ENCODE data around the gene TTLL9. TPM values are rescaled to one million over a fixed set of nuclear protein-coding genes. Genes with fewer than 3 reads are reported as not detected.

Gene TTLL9, protein sequence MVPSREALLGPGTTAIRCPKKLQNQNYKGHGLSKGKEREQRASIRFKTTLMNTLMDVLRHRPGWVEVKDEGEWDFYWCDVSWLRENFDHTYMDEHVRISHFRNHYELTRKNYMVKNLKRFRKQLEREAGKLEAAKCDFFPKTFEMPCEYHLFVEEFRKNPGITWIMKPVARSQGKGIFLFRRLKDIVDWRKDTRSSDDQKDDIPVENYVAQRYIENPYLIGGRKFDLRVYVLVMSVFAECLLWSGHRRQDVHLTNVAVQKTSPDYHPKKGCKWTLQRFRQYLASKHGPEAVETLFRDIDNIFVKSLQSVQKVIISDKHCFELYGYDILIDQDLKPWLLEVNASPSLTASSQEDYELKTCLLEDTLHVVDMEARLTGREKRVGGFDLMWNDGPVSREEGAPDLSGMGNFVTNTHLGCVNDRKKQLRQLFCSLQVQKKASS
- 0.05 TPM for total RNA-seq
- long read RNA-seq: 0 reads

DNA sequence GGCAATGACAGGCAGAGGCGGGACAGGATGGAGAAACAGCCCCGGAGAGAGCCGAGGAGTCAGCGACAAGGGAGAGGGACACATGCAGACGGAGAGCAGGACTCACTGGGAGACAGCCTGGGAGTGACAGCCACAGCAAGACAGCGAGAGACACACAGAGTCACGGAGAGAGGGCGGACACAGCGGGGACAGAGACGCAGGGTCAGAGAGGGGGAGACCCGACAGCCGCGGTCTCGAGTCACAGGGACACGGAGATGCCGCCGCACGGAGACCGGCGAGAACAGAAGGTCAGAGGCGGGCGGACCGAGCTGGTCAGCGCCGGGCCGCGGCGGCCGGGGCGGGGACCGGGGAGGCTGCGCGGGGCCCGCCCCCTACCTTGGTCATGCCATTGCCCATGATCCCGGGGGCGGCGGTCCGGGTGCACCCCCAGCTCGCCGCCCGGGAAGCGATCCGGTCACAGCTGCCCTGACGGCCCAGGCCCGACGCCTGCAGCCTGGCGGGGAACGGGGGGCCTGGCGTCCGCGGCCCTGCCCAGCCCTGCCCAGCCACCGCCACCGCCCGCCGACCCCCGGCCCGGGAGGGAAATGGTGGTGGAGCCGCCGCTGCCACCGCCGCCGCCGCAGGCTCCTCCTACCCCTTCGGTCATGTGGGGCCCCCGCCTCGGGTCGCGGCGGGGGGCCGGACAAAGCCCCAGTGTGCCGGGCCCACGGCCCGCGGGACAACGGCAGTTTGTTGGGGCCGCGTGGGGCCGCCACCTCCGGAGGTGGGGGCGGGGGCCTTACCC, at the start of gene TTLL9, which contains the start of gene DUSP15:
Gene TTLL9 (plus strand): TSS at position 693 of the 784 bp plus-strand sequence. CDS start 493 bp downstream, outside the sequence.
Gene DUSP15 (minus strand): TSS at position 586 of the 784 bp plus-strand sequence. CDS start 190 bp downstream, at position 396.
- TF ChIP-seq, protein P1, sequence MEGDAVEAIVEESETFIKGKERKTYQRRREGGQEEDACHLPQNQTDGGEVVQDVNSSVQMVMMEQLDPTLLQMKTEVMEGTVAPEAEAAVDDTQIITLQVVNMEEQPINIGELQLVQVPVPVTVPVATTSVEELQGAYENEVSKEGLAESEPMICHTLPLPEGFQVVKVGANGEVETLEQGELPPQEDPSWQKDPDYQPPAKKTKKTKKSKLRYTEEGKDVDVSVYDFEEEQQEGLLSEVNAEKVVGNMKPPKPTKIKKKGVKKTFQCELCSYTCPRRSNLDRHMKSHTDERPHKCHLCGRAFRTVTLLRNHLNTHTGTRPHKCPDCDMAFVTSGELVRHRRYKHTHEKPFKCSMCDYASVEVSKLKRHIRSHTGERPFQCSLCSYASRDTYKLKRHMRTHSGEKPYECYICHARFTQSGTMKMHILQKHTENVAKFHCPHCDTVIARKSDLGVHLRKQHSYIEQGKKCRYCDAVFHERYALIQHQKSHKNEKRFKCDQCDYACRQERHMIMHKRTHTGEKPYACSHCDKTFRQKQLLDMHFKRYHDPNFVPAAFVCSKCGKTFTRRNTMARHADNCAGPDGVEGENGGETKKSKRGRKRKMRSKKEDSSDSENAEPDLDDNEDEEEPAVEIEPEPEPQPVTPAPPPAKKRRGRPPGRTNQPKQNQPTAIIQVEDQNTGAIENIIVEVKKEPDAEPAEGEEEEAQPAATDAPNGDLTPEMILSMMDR (IDR thresholded peaks at IDR 0.05; ENCODE audit: borderline replicate concordance): no peak
- intact Hi-C loops (cut with micrococcal nuclease): no loop called here
- no peaks in the 10 kb centered on the region for H3K9me3 ChIP-seq (replicated peaks)
- H3K27ac ChIP-seq (replicated peaks): peak within 1 kb of the TSS; percentile 47
- peak within 1 kb of the TSS; percentile 76 for H3K4me3 ChIP-seq
- DNase-seq: peak; percentile 39
- no peaks in the 10 kb centered on the region for H3K36me3 ChIP-seq
- peaks cover 22% of the 10 kb centered on the region for H3K4me1 ChIP-seq
- peaks cover 14% of the 10 kb centered on the region for H3K27me3 ChIP-seq (ENCODE audit: low read depth)

DNA sequence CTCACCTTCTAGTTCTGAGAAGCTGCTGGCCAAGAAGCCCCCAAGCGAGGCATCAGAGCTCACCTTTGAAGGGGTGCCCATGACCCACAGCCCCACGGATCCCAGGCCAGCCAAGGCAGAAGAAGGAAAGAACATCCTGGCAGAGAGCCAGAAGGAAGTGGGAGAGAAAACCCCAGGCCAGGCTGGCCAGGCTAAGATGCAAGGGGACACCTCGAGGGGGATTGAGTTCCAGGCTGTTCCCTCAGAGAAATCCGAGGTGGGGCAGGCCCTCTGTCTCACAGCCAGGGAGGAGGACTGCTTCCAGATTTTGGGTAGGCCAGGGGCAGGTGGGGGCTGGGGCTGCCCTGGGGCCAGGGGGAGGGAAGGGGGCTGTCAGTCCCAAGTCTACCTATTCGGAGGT, 49.0 kb upstream of the TTLL9 start:
- no peak overlapping the region for H3K27ac ChIP-seq (replicated peaks)
- intact Hi-C loops (cut with micrococcal nuclease): no loop called here
- H3K4me3 ChIP-seq: no peak overlapping the region
- no peaks in the 10 kb centered on the region for H3K36me3 ChIP-seq
- TF ChIP-seq, protein P1 (IDR thresholded peaks at IDR 0.05; ENCODE audit: borderline replicate concordance): no peak
- H3K9me3 ChIP-seq (replicated peaks): no peaks in the 10 kb centered on the region
- DNase-seq: no peak
- no peaks in the 10 kb centered on the region for H3K27me3 ChIP-seq (ENCODE audit: low read depth)
- H3K4me1 ChIP-seq: peaks cover 29% of the 10 kb centered on the region

DNA sequence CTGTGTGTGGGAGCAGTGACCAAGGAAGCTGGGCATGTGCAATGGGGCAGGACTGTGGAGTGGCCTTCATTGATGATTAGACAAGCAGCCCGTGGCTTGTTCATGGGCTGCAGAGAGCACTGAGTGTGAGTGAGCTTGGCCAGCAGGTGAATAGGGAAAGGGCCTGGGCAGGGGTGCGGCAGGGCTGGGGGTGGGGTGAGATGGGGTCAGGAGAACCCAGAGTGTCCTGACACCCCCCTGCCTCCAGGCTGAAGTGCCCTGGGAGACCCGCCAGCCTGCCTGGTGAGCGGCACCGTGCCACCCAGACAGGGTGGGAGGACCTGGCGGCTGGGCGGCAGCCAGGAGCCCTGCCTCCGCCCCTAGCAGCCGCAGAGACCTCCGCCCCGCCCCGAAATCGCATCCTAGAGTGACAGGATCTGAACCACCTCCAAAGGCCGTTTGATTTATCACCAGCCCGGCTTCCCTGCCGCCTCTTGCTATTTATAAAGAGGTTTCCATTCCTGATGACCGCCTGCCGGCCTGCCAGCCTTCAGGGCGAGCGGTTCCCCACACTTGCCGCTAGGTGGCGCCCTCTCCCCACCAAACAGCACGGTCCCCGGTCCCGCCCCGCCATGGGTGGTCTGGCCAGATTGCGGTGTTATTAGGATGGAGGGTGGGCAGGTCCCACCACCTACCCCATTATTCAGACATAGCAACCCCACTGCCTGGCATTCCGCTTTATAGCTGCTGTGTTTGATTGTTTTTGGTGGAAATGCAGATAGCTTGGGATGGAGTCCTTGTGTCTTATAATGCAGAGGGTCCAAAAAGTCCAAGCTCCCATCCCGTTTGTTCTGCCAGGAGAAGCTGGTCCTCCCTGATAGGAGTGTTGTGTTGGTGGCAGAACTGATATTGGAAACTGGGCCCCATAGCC, 47.8 kb upstream of the TTLL9 start:
- peak overlapping the region; percentile 69 for H3K27ac ChIP-seq (replicated peaks)
- H3K4me1 ChIP-seq: peaks cover 29% of the 10 kb centered on the region
- H3K9me3 ChIP-seq (replicated peaks): no peaks in the 10 kb centered on the region
- no peak overlapping the region for H3K4me3 ChIP-seq
- H3K36me3 ChIP-seq: no peaks in the 10 kb centered on the region
- TF ChIP-seq, protein P1 (IDR thresholded peaks at IDR 0.05; ENCODE audit: borderline replicate concordance): peak; percentile 99
- DNase-seq: peak; percentile 83
- H3K27me3 ChIP-seq (ENCODE audit: low read depth): no peaks in the 10 kb centered on the region
- intact Hi-C loops (cut with micrococcal nuclease): no loop called here

DNA sequence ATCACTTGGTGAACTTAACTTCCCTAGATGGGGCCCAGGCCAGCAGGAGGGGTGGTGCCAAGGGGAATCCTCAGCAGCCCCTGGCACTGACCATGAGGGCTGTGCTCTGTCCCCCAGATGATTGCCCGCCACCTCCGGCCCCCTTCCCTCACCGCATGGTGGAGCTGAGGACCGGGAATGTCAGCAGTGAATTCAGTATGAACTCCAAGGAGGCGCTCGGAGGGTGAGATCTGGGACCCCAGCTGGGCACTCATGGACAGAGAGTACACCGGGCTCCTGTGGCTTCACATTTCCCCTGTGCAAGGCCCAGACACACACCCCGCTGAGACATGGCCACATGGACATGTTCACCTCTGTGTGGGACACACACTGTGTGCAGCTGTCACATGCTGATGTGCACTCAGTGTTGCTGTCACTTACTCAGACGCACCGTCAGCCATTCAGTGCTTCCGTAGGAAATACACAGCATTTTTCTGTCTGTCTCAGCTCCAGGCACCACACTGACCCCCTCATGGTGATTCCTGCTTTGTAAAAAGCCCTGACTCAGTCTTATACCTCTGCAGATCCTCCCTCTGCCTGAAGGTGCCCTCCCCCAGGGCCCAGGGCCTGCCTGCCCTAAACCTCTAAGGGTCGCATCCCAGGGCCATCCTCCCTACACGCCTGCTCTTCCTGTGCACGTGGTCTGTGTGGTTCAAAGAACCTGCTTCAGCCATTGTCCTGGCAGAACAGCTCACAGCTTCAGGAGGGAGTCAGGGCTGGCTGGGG, 46.9 kb upstream of the TTLL9 start:
- Histone ChIP-seq H3K27ac (replicated peaks) (no peak overlapping the region), H3K27me3 (ENCODE audit: low read depth) (no peaks in the 10 kb centered on the region), H3K9me3 (replicated peaks) (no peaks in the 10 kb centered on the region), H3K36me3 (no peaks in the 10 kb centered on the region), H3K4me1 (peaks cover 27% of the 10 kb centered on the region), H3K4me3 (no peak overlapping the region)
- DNase-seq: no peak
- TF ChIP-seq, protein P1 (IDR thresholded peaks at IDR 0.05; ENCODE audit: borderline replicate concordance): no peak
- intact Hi-C loops (cut with micrococcal nuclease): no loop called here

All from left ventricle myocardium inferior (tissue), 1 donor.